ENCODE data around the gene PDZD2.

GRCh38 chr5:31860278-31860677 lies 221.3 kb downstream of the PDZD2 start:
- TF ChIP-seq, protein P1, sequence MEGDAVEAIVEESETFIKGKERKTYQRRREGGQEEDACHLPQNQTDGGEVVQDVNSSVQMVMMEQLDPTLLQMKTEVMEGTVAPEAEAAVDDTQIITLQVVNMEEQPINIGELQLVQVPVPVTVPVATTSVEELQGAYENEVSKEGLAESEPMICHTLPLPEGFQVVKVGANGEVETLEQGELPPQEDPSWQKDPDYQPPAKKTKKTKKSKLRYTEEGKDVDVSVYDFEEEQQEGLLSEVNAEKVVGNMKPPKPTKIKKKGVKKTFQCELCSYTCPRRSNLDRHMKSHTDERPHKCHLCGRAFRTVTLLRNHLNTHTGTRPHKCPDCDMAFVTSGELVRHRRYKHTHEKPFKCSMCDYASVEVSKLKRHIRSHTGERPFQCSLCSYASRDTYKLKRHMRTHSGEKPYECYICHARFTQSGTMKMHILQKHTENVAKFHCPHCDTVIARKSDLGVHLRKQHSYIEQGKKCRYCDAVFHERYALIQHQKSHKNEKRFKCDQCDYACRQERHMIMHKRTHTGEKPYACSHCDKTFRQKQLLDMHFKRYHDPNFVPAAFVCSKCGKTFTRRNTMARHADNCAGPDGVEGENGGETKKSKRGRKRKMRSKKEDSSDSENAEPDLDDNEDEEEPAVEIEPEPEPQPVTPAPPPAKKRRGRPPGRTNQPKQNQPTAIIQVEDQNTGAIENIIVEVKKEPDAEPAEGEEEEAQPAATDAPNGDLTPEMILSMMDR (IDR thresholded peaks at IDR 0.05), result no peak
- TF ChIP-seq ZFX (IDR thresholded peaks at IDR 0.05; ENCODE audit: borderline replicate concordance), result no peak

Data from 22Rv1 (cell line).